ENCODE data around the gene CCNL1. TPM values are rescaled to one million over a fixed set of nuclear protein-coding genes. Genes with fewer than 3 reads are reported as not detected.
A peak's percentile ranks its signal among the peaks of the same experiment; 100 is the strongest.
"Not testable (repeated sequence)": the region's sequence is repeated elsewhere in the genome, so short reads cannot be mapped to it uniquely, and the experiment has no call there.

CCNL1 gene
- total and polyA plus RNA-seq, 4 donors = 17.4 to 189 (median 151) TPM

GRCh38 chr3:157188391-157188790 lies 28.4 kb upstream of the CCNL1 start:
- ATAC-seq (ENCODE audit: low FRiP score) (no peak), DNase-seq (no peak)
- Histone ChIP-seq H3K9me3 (ENCODE audit: control insufficient read depth, low read length) (peaks cover 8% of the 10 kb centered on the region), H3K4me3 (ENCODE audit: low read length in 2 of 2) (no peak overlapping the region), H3K27me3 (ENCODE audit: control insufficient read depth in 1 of 2, insufficient read depth in 2 of 2, low read length in 1 of 2) (no peaks in the 10 kb centered on the region), H3K36me3 (ENCODE audit: control insufficient read depth in 1 of 2, insufficient read depth in 2 of 2, low read length in 1 of 2) (peaks cover 0 to 2% of the 10 kb centered on the region in 2 donors), H3K27ac (ENCODE audit: low read depth in 1 of 2, low read length in 2 of 2) (no peak overlapping the region), H3K4me1 (ENCODE audit: control insufficient read depth in 1 of 2, insufficient read depth in 2 of 2, low read length in 2 of 2) (no peaks in the 10 kb centered on the region)
- intact Hi-C loops (cut with DNase I) = no loop called here

- Histone ChIP-seq H3K4me1 (ENCODE audit: control insufficient read depth in 1 of 2, insufficient read depth in 2 of 2, low read length in 2 of 2) (no peaks in the 10 kb centered on the region), H3K27me3 (ENCODE audit: control insufficient read depth in 1 of 2, insufficient read depth in 2 of 2, low read length in 1 of 2) (no peaks in the 10 kb centered on the region), H3K27ac (ENCODE audit: low read depth in 1 of 2, low read length in 2 of 2) (no peak overlapping the region), H3K9me3 (ENCODE audit: control insufficient read depth, low read length) (peaks cover 8% of the 10 kb centered on the region), H3K36me3 (ENCODE audit: control insufficient read depth in 1 of 2, insufficient read depth in 2 of 2, low read length in 1 of 2) (peaks cover 0 to 2% of the 10 kb centered on the region in 2 donors), H3K4me3 (ENCODE audit: low read length in 2 of 2) (no peak overlapping the region)
- ATAC-seq (ENCODE audit: low FRiP score) = no peak
- intact Hi-C loops (cut with DNase I) = no loop called here
- DNase-seq = no peak
- WGBS, 2 donors = 88 to 91% methylated on average over 3 of the region's 3 CpGs
These were observed 22.9 kb upstream of the CCNL1 start for GRCh38 chr3:157182879-157183278.

- WGBS, 2 donors = 95 to 97% methylated on average over 2 of the region's 2 CpGs
- intact Hi-C loops (cut with DNase I) = no loop called here
- Histone ChIP-seq H3K4me1 (ENCODE audit: control insufficient read depth in 1 of 2, insufficient read depth in 2 of 2, low read length in 2 of 2) (no peaks in the 10 kb centered on the region), H3K27ac (ENCODE audit: low read depth in 1 of 2, low read length in 2 of 2) (no peak overlapping the region), H3K36me3 (ENCODE audit: control insufficient read depth in 1 of 2, insufficient read depth in 2 of 2, low read length in 1 of 2) (peaks cover 0 to 2% of the 10 kb centered on the region in 2 donors), H3K27me3 (ENCODE audit: control insufficient read depth in 1 of 2, insufficient read depth in 2 of 2, low read length in 1 of 2) (no peaks in the 10 kb centered on the region), H3K9me3 (ENCODE audit: control insufficient read depth, low read length) (peaks cover 5% of the 10 kb centered on the region), H3K4me3 (ENCODE audit: low read length in 2 of 2) (no peak overlapping the region)
- DNase-seq = no peak
- ATAC-seq (ENCODE audit: low FRiP score) = no peak
These were observed 20.3 kb upstream of the CCNL1 start for GRCh38 chr3:157180262-157180661.

GRCh38 chr3:157179365-157179803 lies 19.4 kb upstream of the CCNL1 start:
- H3K4me1 ChIP-seq (ENCODE audit: control insufficient read depth in 1 of 2, insufficient read depth in 2 of 2, low read length in 2 of 2) = no peaks in the 10 kb centered on the region
- intact Hi-C loops (cut with DNase I) = no loop called here
- WGBS, 2 donors = 98% methylated on average over 27 of the region's 27 CpGs
- DNase-seq = no peak
- ATAC-seq (ENCODE audit: low FRiP score) = no peak
- no peak overlapping the region for H3K27ac ChIP-seq (ENCODE audit: low read depth in 1 of 2, low read length in 2 of 2)
- no peaks in the 10 kb centered on the region for H3K36me3 ChIP-seq (ENCODE audit: control insufficient read depth in 1 of 2, insufficient read depth in 2 of 2, low read length in 1 of 2)
- H3K9me3 ChIP-seq (ENCODE audit: control insufficient read depth, low read length) = peaks cover 1% of the 10 kb centered on the region
- H3K27me3 ChIP-seq (ENCODE audit: control insufficient read depth in 1 of 2, insufficient read depth in 2 of 2, low read length in 1 of 2) = no peaks in the 10 kb centered on the region
- H3K4me3 ChIP-seq (ENCODE audit: low read length in 2 of 2) = no peak overlapping the region

- DNase-seq = peak in 1 of 2 donors; percentile 66
- intact Hi-C loops (cut with DNase I); ATAC-seq (ENCODE audit: low FRiP score); H3K4me3 ChIP-seq (ENCODE audit: low read length in 2 of 2); H3K27me3 ChIP-seq (ENCODE audit: control insufficient read depth in 1 of 2, insufficient read depth in 2 of 2, low read length in 1 of 2); H3K27ac ChIP-seq (ENCODE audit: low read depth in 1 of 2, low read length in 2 of 2); H3K36me3 ChIP-seq (ENCODE audit: control insufficient read depth in 1 of 2, insufficient read depth in 2 of 2, low read length in 1 of 2); H3K9me3 ChIP-seq (ENCODE audit: control insufficient read depth, low read length); H3K4me1 ChIP-seq (ENCODE audit: control insufficient read depth in 1 of 2, insufficient read depth in 2 of 2, low read length in 2 of 2): not testable (repeated sequence)
- WGBS, 2 donors = 97 to 98% methylated on average over 54 of the region's 54 CpGs
These were observed 18.8 kb upstream of the CCNL1 start for GRCh38 chr3:157178503-157179364.

- H3K4me3 ChIP-seq (ENCODE audit: low read length in 2 of 2); H3K27ac ChIP-seq (ENCODE audit: low read depth in 1 of 2, low read length in 2 of 2); H3K36me3 ChIP-seq (ENCODE audit: control insufficient read depth in 1 of 2, insufficient read depth in 2 of 2, low read length in 1 of 2); ATAC-seq (ENCODE audit: low FRiP score); DNase-seq; H3K27me3 ChIP-seq (ENCODE audit: control insufficient read depth in 1 of 2, insufficient read depth in 2 of 2, low read length in 1 of 2); intact Hi-C loops (cut with DNase I); H3K4me1 ChIP-seq (ENCODE audit: control insufficient read depth in 1 of 2, insufficient read depth in 2 of 2, low read length in 2 of 2); H3K9me3 ChIP-seq (ENCODE audit: control insufficient read depth, low read length): not testable (repeated sequence)
- 94 to 98% methylated on average over 7 to 8 of the region's 9 CpGs for WGBS, 2 donors
These were observed 18.0 kb upstream of the CCNL1 start for GRCh38 chr3:157177801-157178453.

GRCh38 chr3:157176934-157177333 lies 17.0 kb upstream of the CCNL1 start:
- H3K9me3 ChIP-seq (ENCODE audit: control insufficient read depth, low read length) = no peaks in the 10 kb centered on the region
- no peak overlapping the region for H3K27ac ChIP-seq (ENCODE audit: low read depth in 1 of 2, low read length in 2 of 2)
- no peaks in the 10 kb centered on the region for H3K4me1 ChIP-seq (ENCODE audit: control insufficient read depth in 1 of 2, insufficient read depth in 2 of 2, low read length in 2 of 2)
- DNase-seq = no peak
- ATAC-seq (ENCODE audit: low FRiP score) = no peak
- WGBS, 2 donors = 93 to 95% methylated on average over 10 of the region's 10 CpGs
- no peaks in the 10 kb centered on the region for H3K27me3 ChIP-seq (ENCODE audit: control insufficient read depth in 1 of 2, insufficient read depth in 2 of 2, low read length in 1 of 2)
- no peaks in the 10 kb centered on the region for H3K36me3 ChIP-seq (ENCODE audit: control insufficient read depth in 1 of 2, insufficient read depth in 2 of 2, low read length in 1 of 2)
- no peak overlapping the region for H3K4me3 ChIP-seq (ENCODE audit: low read length in 2 of 2)
- intact Hi-C loops (cut with DNase I) = no loop called here

GRCh38 chr3:157175691-157176507 lies 16.0 kb upstream of the CCNL1 start:
- DNase-seq = peak; percentile 56 to 77
- intact Hi-C loops (cut with DNase I) = loop anchor here in 1 of 2 donors (1.0 kb wide), 1 partner anchor 16 kb away; the partner anchor contains the start of gene CCNL1
- H3K4me3 ChIP-seq (ENCODE audit: low read length in 2 of 2) = peak overlapping the region; percentile 75 to 82
- peak overlapping the region; percentile 88 to 96 for H3K27ac ChIP-seq (ENCODE audit: low read depth in 1 of 2, low read length in 2 of 2)
- ATAC-seq (ENCODE audit: low FRiP score) = peak; percentile 45
- 3 to 4% methylated on average over 12 of the region's 12 CpGs for WGBS, 2 donors
- no peaks in the 10 kb centered on the region for H3K9me3 ChIP-seq (ENCODE audit: control insufficient read depth, low read length)
- no peaks in the 10 kb centered on the region for H3K36me3 ChIP-seq (ENCODE audit: control insufficient read depth in 1 of 2, insufficient read depth in 2 of 2, low read length in 1 of 2)
- H3K27me3 ChIP-seq (ENCODE audit: control insufficient read depth in 1 of 2, insufficient read depth in 2 of 2, low read length in 1 of 2) = no peaks in the 10 kb centered on the region
- no peaks in the 10 kb centered on the region for H3K4me1 ChIP-seq (ENCODE audit: control insufficient read depth in 1 of 2, insufficient read depth in 2 of 2, low read length in 2 of 2)

Data from aorta (tissue), 5 donors.